CD14-positive monocyte (primary cell): ENCODE measurements around the gene SPATS2. TPM values are rescaled to one million over a fixed set of nuclear protein-coding genes. Genes with fewer than 3 reads are reported as not detected.

Experiments used
- DNase-seq, 3 donors: peaks; one replicate each; pipeline ENCODE4 v3.0.0-alpha.2; 2011 to 2022
- H2AFZ ChIP-seq: 2 replicates; pipeline ENCODE4 v1.6.0; 2012; ENCODE audit warnings: mild to moderate bottlenecking, low read depth, low read length, inconsistent platforms; ENCODE audit not compliant: insufficient read depth, poor library complexity, severe bottlenecking
- H3K27ac ChIP-seq, 2 donors: 1 replicate in 1 of 2; 2 replicates in 1 of 2; pipeline ENCODE4 v1.5.1; 2012 to 2013; ENCODE audit warnings: low read length in 2 of 2, control low read depth in 1 of 2, inconsistent platforms in 1 of 2, low read depth in 1 of 2, mild to moderate bottlenecking in 1 of 2
- H3K27me3 ChIP-seq, 2 donors: one replicate each; pipeline versions ENCODE4 v1.6.0 to v1.6.1; 2011 to 2013; ENCODE audit warnings: low read length in 2 of 2; ENCODE audit not compliant: control insufficient read depth in 2 of 2, insufficient read depth in 2 of 2
- H3K36me3 ChIP-seq, 2 donors: replicated peaks in 1 of 2; 1 replicate in 1 of 2; 2 replicates in 1 of 2; pipeline versions ENCODE4 v1.5.1 to v1.6.1; 2012 to 2013; ENCODE audit warnings: low read length in 2 of 2, control low read depth in 1 of 2, inconsistent platforms in 1 of 2, mild to moderate bottlenecking in 1 of 2; ENCODE audit not compliant: insufficient read depth in 2 of 2, control insufficient read depth in 1 of 2
- H3K4me1 ChIP-seq, 2 donors: 1 replicate in 1 of 2; 2 replicates in 1 of 2; pipeline versions ENCODE4 v1.5.1 to v1.6.1; 2012 to 2013; ENCODE audit warnings: low read length in 2 of 2, control low read depth in 1 of 2, inconsistent platforms in 1 of 2, mild to moderate bottlenecking in 1 of 2, moderate library complexity in 1 of 2; ENCODE audit not compliant: insufficient read depth in 2 of 2, control insufficient read depth in 1 of 2
- H3K4me2 ChIP-seq: replicated peaks from 2 replicates; pipeline ENCODE3; 2012; ENCODE audit warnings: low read length, moderate library complexity, mild to moderate bottlenecking; ENCODE audit not compliant: poor library complexity, severe bottlenecking; ENCODE audit errors: extremely low read depth
- H3K4me3 ChIP-seq, 3 experiments: fragments of 200-600 bp in 1 of 3; sonication (generic) in 1 of 3; replicated peaks in 1 of 3; 1 replicate in 2 of 3; 2 replicates in 1 of 3; pipeline ENCODE4 v1.5.1; 2011 to 2013; ENCODE audit warnings: low read length in 3 of 3, mild to moderate bottlenecking in 3 of 3, control low read depth in 2 of 3, low read depth in 2 of 3, inconsistent platforms in 1 of 3, moderate library complexity in 1 of 3
- H3K79me2 ChIP-seq: 2 replicates; pipeline ENCODE4 v1.6.0; 2012; ENCODE audit warnings: mild to moderate bottlenecking, control low read depth, inconsistent platforms, low read length, moderate library complexity; ENCODE audit not compliant: insufficient read depth
- H3K9ac ChIP-seq: 2 replicates; pipeline ENCODE4 v1.6.0; 2017; ENCODE audit warnings: low read length, mild to moderate bottlenecking; ENCODE audit not compliant: insufficient read depth, poor library complexity, severe bottlenecking
- H3K9me3 ChIP-seq, 2 donors: replicated peaks in 1 of 2; 1 replicate in 1 of 2; 2 replicates in 1 of 2; pipeline versions ENCODE4 v1.5.1 to v1.6.1; 2012 to 2013; ENCODE audit warnings: low read length in 2 of 2, control low read depth in 1 of 2; ENCODE audit not compliant: control insufficient read depth in 1 of 2, insufficient read depth in 1 of 2
- H4K20me1 ChIP-seq: 2 replicates; pipeline ENCODE4 v1.6.0; 2012; ENCODE audit warnings: mild to moderate bottlenecking, low read length, control low read depth, moderate library complexity; ENCODE audit not compliant: insufficient read depth
- H3K27ac Mint-ChIP-seq, 7 donors: one replicate each; pipeline ENCODE4 v1.8.0; 2020; ENCODE audit warnings: mild to moderate bottlenecking in 7 of 7, mixed read lengths in 7 of 7, moderate library complexity in 6 of 7, inconsistent platforms in 2 of 7
- H3K27me3 Mint-ChIP-seq, 3 donors: one replicate each; pipeline ENCODE4 v1.8.0; 2021 to 2022; ENCODE audit warnings: low read depth in 3 of 3, mild to moderate bottlenecking in 3 of 3, mixed read lengths in 3 of 3, moderate library complexity in 3 of 3, inconsistent platforms in 1 of 3
- H3K36me3 Mint-ChIP-seq, 2 donors: one replicate each; pipeline ENCODE4 v1.8.0; 2020; ENCODE audit warnings: mixed read lengths in 2 of 2, inconsistent platforms in 1 of 2, mild to moderate bottlenecking in 1 of 2
- H3K4me1 Mint-ChIP-seq: one replicate; pipeline ENCODE4 v1.8.0; 2020; ENCODE audit warnings: mild to moderate bottlenecking, mixed read lengths
- H3K4me3 Mint-ChIP-seq, 2 donors: one replicate each; pipeline ENCODE4 v1.8.0; 2020; ENCODE audit warnings: mild to moderate bottlenecking in 2 of 2, mixed read lengths in 2 of 2, moderate library complexity in 1 of 2
- H3K9me3 Mint-ChIP-seq, 7 donors: one replicate each; pipeline ENCODE4 v1.8.0; 2020 to 2022; ENCODE audit warnings: mixed read lengths in 7 of 7, mild to moderate bottlenecking in 6 of 7, moderate library complexity in 6 of 7, inconsistent platforms in 2 of 7
- CTCF ChIP-seq: fragments of 200-600 bp; IDR thresholded peaks from one replicate; pipeline ENCODE4 v1.8.0; 2022; ENCODE audit warnings: antibody characterized with exemption, mild to moderate bottlenecking
- WGBS: methylation state at CpG from one replicate; pipeline ENCODE4 v1.1.5; 2013; ENCODE audit warnings: missing lambda C conversion rate; ENCODE audit not compliant: insufficient coverage; 5-methylcytosine and 5-hydroxymethylcytosine counted together
- intact Hi-C, 2 donors: fragments of 100-400 bp; cut with micrococcal nuclease; formaldehyde crosslinking; loops; one replicate each; pipeline versions ENCODE4 v1.15.0 to v1.15.1; 2023
- polyA plus RNA-seq, 3 donors: library from polyadenylated mRNA; depleted of rRNA in 1 of 3; unstranded in 2 of 3; stranded (reverse) in 1 of 3; fragments of 300-500 nt in 2 of 3; fragments of >200 nt in 1 of 3; fragmentation: Illumina TruSeq in 2 of 3; gene quantifications; 1 replicate in 2 of 3; 2 replicates in 1 of 3; pipeline ENCODE4 v1.2.3, GENCODE V29; 2012 to 2021

The SPATS2 gene
- polyA plus RNA-seq, 3 donors, result 1.1 to 3.2 (median 1.8) TPM

- Mint-ChIP-seq H3K36me3 (peaks cover 0 to 1% of the 10 kb centered on the region in 2 donors), H3K4me1 (no peaks in the 10 kb centered on the region), H3K4me3 (no peak overlapping the region), H3K27ac (no peak overlapping the region), H3K9me3 (no peaks in the 10 kb centered on the region), H3K27me3 (peaks cover 0 to 3% (median 0%) of the 10 kb centered on the region in 3 donors)
- TF ChIP-seq CTCF, result no peak
- no peak overlapping the region for H3K27ac ChIP-seq
- no peaks in the 10 kb centered on the region for H3K4me1 ChIP-seq
- intact Hi-C loops, result no loop called here
- no peaks in the 10 kb centered on the region for H3K27me3 ChIP-seq
- no peak overlapping the region for H3K4me2 ChIP-seq
- no peaks in the 10 kb centered on the region for H3K79me2 ChIP-seq
- no peak overlapping the region for H3K4me3 ChIP-seq
- H2AFZ ChIP-seq, result no peak overlapping the region
- no peaks in the 10 kb centered on the region for H3K9me3 ChIP-seq
- H3K9ac ChIP-seq, result no peak overlapping the region
- DNase-seq, result no peak
- no peaks in the 10 kb centered on the region for H3K36me3 ChIP-seq
- no peaks in the 10 kb centered on the region for H4K20me1 ChIP-seq
Measured at GRCh38 chr12:49470986-49471385, 103.7 kb downstream of the SPATS2 start.

GRCh38 chr12:49471557-49471956 lies 104.3 kb downstream of the SPATS2 start:
- no peaks in the 10 kb centered on the region for H3K9me3 ChIP-seq
- no peaks in the 10 kb centered on the region for H3K79me2 ChIP-seq
- intact Hi-C loops, result no loop called here
- Mint-ChIP-seq H3K9me3 (no peaks in the 10 kb centered on the region), H3K4me1 (no peaks in the 10 kb centered on the region), H3K27me3 (peaks cover 0 to 3% (median 0%) of the 10 kb centered on the region in 3 donors), H3K36me3 (peaks cover 0 to 7% of the 10 kb centered on the region in 2 donors), H3K4me3 (no peak overlapping the region), H3K27ac (no peak overlapping the region)
- no peak overlapping the region for H3K27ac ChIP-seq
- no peaks in the 10 kb centered on the region for H3K36me3 ChIP-seq
- TF ChIP-seq CTCF, result no peak
- WGBS, result no CpG with 5 or more reads among the region's 1 CpG
- H2AFZ ChIP-seq, result no peak overlapping the region
- H3K27me3 ChIP-seq, result no peaks in the 10 kb centered on the region
- H4K20me1 ChIP-seq, result no peaks in the 10 kb centered on the region
- H3K4me1 ChIP-seq, result no peaks in the 10 kb centered on the region
- no peak for DNase-seq
- no peak overlapping the region for H3K9ac ChIP-seq
- no peak overlapping the region for H3K4me2 ChIP-seq
- H3K4me3 ChIP-seq, result no peak overlapping the region
